Measurements from ENCODE around the gene MRPL19.
A peak's percentile ranks its signal among the peaks of the same experiment; 100 is the strongest.
"Not testable (repeated sequence)": the region's sequence is repeated elsewhere in the genome, so short reads cannot be mapped to it uniquely, and the experiment has no call there.

MRPL19 gene

DNA sequence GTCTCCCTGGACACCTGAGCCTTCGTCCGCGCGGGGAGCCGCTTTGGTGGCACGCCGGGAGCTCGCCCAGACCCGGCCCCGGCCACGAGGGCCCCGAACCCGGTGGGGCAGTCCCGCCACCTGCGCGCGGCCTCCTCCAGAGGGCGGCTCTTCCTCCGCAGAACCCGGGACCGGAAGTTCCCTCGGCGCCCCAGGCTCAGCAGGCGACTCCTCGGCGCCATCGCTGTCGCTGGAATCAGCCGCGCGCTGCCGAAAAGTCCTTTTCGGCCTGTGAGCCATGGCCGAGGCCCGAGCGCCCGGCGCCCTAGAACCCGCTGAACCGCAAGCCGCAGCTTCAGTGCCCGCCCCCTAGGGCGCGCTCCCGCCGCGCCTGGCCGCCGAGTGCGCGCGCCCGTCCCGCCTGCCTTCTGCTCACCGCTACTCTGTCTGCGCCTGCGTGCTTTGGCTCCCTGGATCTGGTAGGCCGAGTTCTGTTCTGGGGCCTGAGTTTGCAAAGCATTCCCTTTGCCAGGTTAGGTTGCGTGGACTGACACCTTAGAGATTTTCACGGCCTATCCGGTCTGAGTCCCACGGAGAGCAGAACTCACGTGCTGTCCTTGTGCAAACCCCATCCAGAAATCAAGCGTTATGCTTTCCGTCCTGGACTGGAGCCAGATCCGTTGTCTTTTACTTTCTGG, 64.1 kb downstream of the MRPL19 start, which contains the start of gene GCFC2:
Gene GCFC2 (minus strand): TSS at position 339 of the 677 bp plus-strand sequence. CDS start 60 bp downstream, at position 279.
- Histone ChIP-seq H3K27ac (ENCODE audit: low read depth, low read length) (peak within 1 kb of the TSS; percentile 94), H3K9me3 (ENCODE audit: insufficient read depth, low read length) (no peaks in the 10 kb centered on the region), H3K27me3 (ENCODE audit: low read length) (no peaks in the 10 kb centered on the region), H3K36me3 (ENCODE audit: low read length) (0 out of 2 replicates have a peak, but pooled peaks cover 4% of the 10 kb centered on the region), H3K9me2 (replicated peaks; ENCODE audit: insufficient read depth, low read length) (no peaks in the 10 kb centered on the region), H2AFZ (ENCODE audit: low read depth, low read length, severe bottlenecking) (peak within 1 kb of the TSS; percentile 100), H3K4me3 (ENCODE audit: insufficient read depth, low read length, poor library complexity, severe bottlenecking) (peak within 1 kb of the TSS; percentile 97), H4K20me1 (ENCODE audit: low read depth, low read length) (no peaks in the 10 kb centered on the region), H3F3A (ENCODE audit: insufficient read depth) (peaks cover 11% of the 10 kb centered on the region; the same call in 1 of the 2 replicates), H3K4me2 (ENCODE audit: low read depth, low read length, poor library complexity, severe bottlenecking) (peak within 1 kb of the TSS; percentile 100), H3K79me2 (ENCODE audit: insufficient read depth, low read length) (peaks cover 31% of the 10 kb centered on the region), H3K9ac (ENCODE audit: low read length) (peak within 1 kb of the TSS; percentile 99)
- TF ChIP-seq EZH2phosphoT487 (conservative IDR thresholded peaks at IDR 0.05; ENCODE audit: low read length): no peak
- TF ChIP-seq, protein P1, sequence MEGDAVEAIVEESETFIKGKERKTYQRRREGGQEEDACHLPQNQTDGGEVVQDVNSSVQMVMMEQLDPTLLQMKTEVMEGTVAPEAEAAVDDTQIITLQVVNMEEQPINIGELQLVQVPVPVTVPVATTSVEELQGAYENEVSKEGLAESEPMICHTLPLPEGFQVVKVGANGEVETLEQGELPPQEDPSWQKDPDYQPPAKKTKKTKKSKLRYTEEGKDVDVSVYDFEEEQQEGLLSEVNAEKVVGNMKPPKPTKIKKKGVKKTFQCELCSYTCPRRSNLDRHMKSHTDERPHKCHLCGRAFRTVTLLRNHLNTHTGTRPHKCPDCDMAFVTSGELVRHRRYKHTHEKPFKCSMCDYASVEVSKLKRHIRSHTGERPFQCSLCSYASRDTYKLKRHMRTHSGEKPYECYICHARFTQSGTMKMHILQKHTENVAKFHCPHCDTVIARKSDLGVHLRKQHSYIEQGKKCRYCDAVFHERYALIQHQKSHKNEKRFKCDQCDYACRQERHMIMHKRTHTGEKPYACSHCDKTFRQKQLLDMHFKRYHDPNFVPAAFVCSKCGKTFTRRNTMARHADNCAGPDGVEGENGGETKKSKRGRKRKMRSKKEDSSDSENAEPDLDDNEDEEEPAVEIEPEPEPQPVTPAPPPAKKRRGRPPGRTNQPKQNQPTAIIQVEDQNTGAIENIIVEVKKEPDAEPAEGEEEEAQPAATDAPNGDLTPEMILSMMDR (IDR thresholded peaks at IDR 0.05; ENCODE audit: insufficient read depth, low read length, poor library complexity, severe bottlenecking): no peak

DNA sequence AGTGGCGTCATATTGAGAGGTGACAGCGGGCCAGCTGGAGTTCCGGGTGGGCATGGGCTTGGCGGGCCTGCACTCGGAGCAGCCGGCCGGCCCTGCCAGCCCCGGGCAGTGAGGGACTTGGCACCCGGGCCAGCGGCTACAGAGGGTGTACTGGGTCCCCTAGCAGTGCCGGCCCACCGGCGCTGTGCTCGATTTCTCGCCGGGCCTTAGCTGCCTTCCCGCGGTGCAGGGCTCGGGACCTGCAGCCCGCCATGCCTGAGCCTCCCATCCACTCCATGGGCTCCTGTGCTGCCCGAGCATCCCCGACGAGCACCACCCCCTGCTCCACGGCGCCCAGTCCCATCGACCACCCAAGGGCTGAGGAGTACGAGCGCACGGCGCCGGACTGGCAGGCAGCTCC, 65.0 kb downstream of the MRPL19 start:
- Histone ChIP-seq H3K79me2 (ENCODE audit: insufficient read depth, low read length) (peaks cover 31% of the 10 kb centered on the region), H2AFZ (ENCODE audit: low read depth, low read length, severe bottlenecking) (peak overlapping the region; percentile 100), H3F3A (ENCODE audit: insufficient read depth) (peaks cover 11% of the 10 kb centered on the region; the same call in 1 of the 2 replicates), H3K4me2 (ENCODE audit: low read depth, low read length, poor library complexity, severe bottlenecking) (peak overlapping the region; percentile 100), H3K9ac (ENCODE audit: low read length) (peak overlapping the region; percentile 99; the same call in 1 of the 2 replicates)
- not testable (repeated sequence) for H3K27me3 ChIP-seq (ENCODE audit: low read length); H3K4me3 ChIP-seq (ENCODE audit: insufficient read depth, low read length, poor library complexity, severe bottlenecking); H3K9me3 ChIP-seq (ENCODE audit: insufficient read depth, low read length); H3K27ac ChIP-seq (ENCODE audit: low read depth, low read length); H4K20me1 ChIP-seq (ENCODE audit: low read depth, low read length); H3K9me2 ChIP-seq (replicated peaks; ENCODE audit: insufficient read depth, low read length); H3K36me3 ChIP-seq (ENCODE audit: low read length)

DNA sequence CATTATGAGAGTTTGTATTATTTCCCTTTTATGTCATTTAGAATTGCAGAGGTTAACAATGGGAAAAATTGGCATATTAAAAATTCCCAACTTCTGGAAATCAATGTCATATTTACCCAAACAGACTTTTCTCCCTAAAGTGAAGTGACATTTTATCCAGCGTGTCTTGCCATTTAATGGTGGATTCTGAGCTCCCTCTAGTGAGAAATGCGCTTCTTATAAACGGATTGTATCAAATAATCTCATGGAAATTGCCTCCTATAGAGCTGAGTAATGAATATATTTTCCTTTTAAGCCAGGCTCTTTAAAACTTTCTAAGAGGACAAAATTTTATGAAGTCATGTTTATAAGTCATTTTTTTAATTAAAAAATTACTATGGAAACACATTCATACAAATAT, 69.8 kb downstream of the MRPL19 start:
- H3K4me2 ChIP-seq (ENCODE audit: low read depth, low read length, poor library complexity, severe bottlenecking): no peak overlapping the region
- no peaks in the 10 kb centered on the region for H3K79me2 ChIP-seq (ENCODE audit: insufficient read depth, low read length)
- H2AFZ ChIP-seq (ENCODE audit: low read depth, low read length, severe bottlenecking): no peak overlapping the region
- no peaks in the 10 kb centered on the region for H3K9me3 ChIP-seq (ENCODE audit: insufficient read depth, low read length)
- H4K20me1 ChIP-seq (ENCODE audit: low read depth, low read length): no peaks in the 10 kb centered on the region
- H3F3A ChIP-seq (ENCODE audit: insufficient read depth): no peaks in the 10 kb centered on the region
- H3K9ac ChIP-seq (ENCODE audit: low read length): no peak overlapping the region
- no peaks in the 10 kb centered on the region for H3K27me3 ChIP-seq (ENCODE audit: low read length)
- no peak overlapping the region for H3K4me3 ChIP-seq (ENCODE audit: insufficient read depth, low read length, poor library complexity, severe bottlenecking)
- no peaks in the 10 kb centered on the region for H3K36me3 ChIP-seq (ENCODE audit: low read length)
- TF ChIP-seq EZH2phosphoT487 (conservative IDR thresholded peaks at IDR 0.05; ENCODE audit: low read length): no peak
- TF ChIP-seq, protein P1 (IDR thresholded peaks at IDR 0.05; ENCODE audit: insufficient read depth, low read length, poor library complexity, severe bottlenecking): no peak
- H3K9me2 ChIP-seq (replicated peaks; ENCODE audit: insufficient read depth, low read length): no peaks in the 10 kb centered on the region
- no peak overlapping the region for H3K27ac ChIP-seq (ENCODE audit: low read depth, low read length)

DNA sequence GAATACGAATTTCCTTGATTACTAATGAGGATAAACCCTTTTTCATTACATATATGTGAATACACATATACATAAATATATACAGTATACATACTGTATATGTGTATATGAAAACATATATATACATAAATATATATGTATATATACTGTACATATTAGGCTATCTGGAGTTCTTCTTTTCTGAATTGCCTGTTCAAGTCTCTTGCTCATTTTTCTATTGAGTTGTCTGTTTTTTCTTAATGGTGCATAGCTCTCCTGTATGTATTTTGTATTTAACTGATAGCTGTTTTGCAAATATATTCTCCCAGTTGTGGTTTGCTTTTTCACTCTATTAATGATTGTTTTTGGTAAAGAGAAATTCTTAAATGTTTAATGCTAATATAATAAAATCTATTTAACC, 73.0 kb downstream of the MRPL19 start:
- H3K9me3 ChIP-seq (ENCODE audit: insufficient read depth, low read length): no peaks in the 10 kb centered on the region
- no peaks in the 10 kb centered on the region for H3K36me3 ChIP-seq (ENCODE audit: low read length)
- H3K27me3 ChIP-seq (ENCODE audit: low read length): no peaks in the 10 kb centered on the region
- no peak overlapping the region for H3K9ac ChIP-seq (ENCODE audit: low read length)
- H3F3A ChIP-seq (ENCODE audit: insufficient read depth): no peaks in the 10 kb centered on the region
- H3K27ac ChIP-seq (ENCODE audit: low read depth, low read length): no peak overlapping the region
- H3K4me3 ChIP-seq (ENCODE audit: insufficient read depth, low read length, poor library complexity, severe bottlenecking): no peak overlapping the region
- no peaks in the 10 kb centered on the region for H3K9me2 ChIP-seq (replicated peaks; ENCODE audit: insufficient read depth, low read length)
- no peak overlapping the region for H3K4me2 ChIP-seq (ENCODE audit: low read depth, low read length, poor library complexity, severe bottlenecking)
- H3K79me2 ChIP-seq (ENCODE audit: insufficient read depth, low read length): no peaks in the 10 kb centered on the region
- no peak for TF ChIP-seq EZH2phosphoT487 (conservative IDR thresholded peaks at IDR 0.05; ENCODE audit: low read length)
- TF ChIP-seq, protein P1 (IDR thresholded peaks at IDR 0.05; ENCODE audit: insufficient read depth, low read length, poor library complexity, severe bottlenecking): no peak
- H4K20me1 ChIP-seq (ENCODE audit: low read depth, low read length): no peaks in the 10 kb centered on the region
- no peak overlapping the region for H2AFZ ChIP-seq (ENCODE audit: low read depth, low read length, severe bottlenecking)
